HepG2 (cell line): Measurements from ENCODE around the gene RERE. TPM values are rescaled to one million over a fixed set of nuclear protein-coding genes. Genes with fewer than 3 reads are reported as not detected.

Source experiments
- ATF2 ChIP-seq: sonication (generic); formaldehyde crosslinking; IDR thresholded peaks from 2 replicates; pipeline ENCODE4 v1.4.0; 2020; ENCODE audit warnings: missing genetic modification reagents
- CCAR2 ChIP-seq: fragments of 200-400 bp; formaldehyde crosslinking; optimal IDR thresholded peaks from 2 replicates; pipeline ENCODE3; 2018; ENCODE audit warnings: low read depth, mild to moderate bottlenecking, low read length, moderate library complexity
- CEBPG ChIP-seq: IDR thresholded peaks from 2 replicates; pipeline ENCODE4 v1.6.1; 2016
- DNMT3B ChIP-seq: conservative IDR thresholded peaks from 2 replicates; pipeline ENCODE4 v1.6.1; 2016; ENCODE audit warnings: missing biosample characterization, control low read depth
- ESRRA ChIP-seq: sonication (generic); formaldehyde crosslinking; IDR thresholded peaks from 2 replicates; pipeline ENCODE4 v1.5.1; 2020; ENCODE audit warnings: mild to moderate bottlenecking, low read depth, missing genetic modification reagents
- HOMEZ ChIP-seq: IDR thresholded peaks from 2 replicates; pipeline ENCODE4 v1.6.1; 2016; ENCODE audit warnings: low read depth
- IRF9 ChIP-seq: sonication (generic); formaldehyde crosslinking; IDR thresholded peaks from 2 replicates; pipeline ENCODE4 v1.8.0; 2022; ENCODE audit warnings: missing genetic modification reagents, mild to moderate bottlenecking, borderline replicate concordance
- MXD4 ChIP-seq: IDR thresholded peaks from 2 replicates; pipeline ENCODE4 v1.6.1; 2016; ENCODE audit warnings: mild to moderate bottlenecking, missing biosample characterization, missing genetic modification reagents
- MYNN ChIP-seq: sonication (generic); formaldehyde crosslinking; IDR thresholded peaks from 2 replicates; pipeline ENCODE4 v1.4.0; 2020; ENCODE audit warnings: mild to moderate bottlenecking, low read depth, missing genetic modification reagents
- NFATC3 ChIP-seq: sonication (generic); formaldehyde crosslinking; IDR thresholded peaks from 2 replicates; pipeline ENCODE4 v1.5.1; 2020; ENCODE audit warnings: mild to moderate bottlenecking, missing genetic modification reagents
- POLR2G ChIP-seq: fragments of 200-400 bp; formaldehyde crosslinking; IDR thresholded peaks from 2 replicates; pipeline ENCODE4 v1.6.1; 2018; ENCODE audit warnings: mild to moderate bottlenecking, low read depth, low read length, moderate library complexity
- SRSF1 ChIP-seq: fragments of 200-400 bp; formaldehyde crosslinking; optimal IDR thresholded peaks from 2 replicates; pipeline ENCODE3; 2017; ENCODE audit warnings: mild to moderate bottlenecking, low read depth, low read length, moderate library complexity
- ZBTB21 ChIP-seq: sonication (generic); formaldehyde crosslinking; IDR thresholded peaks from 2 replicates; pipeline ENCODE4 v1.4.0; 2020; ENCODE audit warnings: missing genetic modification reagents
- ZC3H4 ChIP-seq: sonication (generic); formaldehyde crosslinking; IDR thresholded peaks from 2 replicates; pipeline ENCODE4 v1.4.0; 2020; ENCODE audit warnings: missing genetic modification reagents, borderline replicate concordance
- ZFP82 ChIP-seq: sonication (generic); formaldehyde crosslinking; IDR thresholded peaks from 2 replicates; pipeline ENCODE4 v1.5.1; 2020; ENCODE audit warnings: mild to moderate bottlenecking, missing genetic modification reagents, borderline replicate concordance
- ZNF142 ChIP-seq: sonication (generic); formaldehyde crosslinking; IDR thresholded peaks from 2 replicates; pipeline ENCODE4 v1.4.0; 2020; ENCODE audit warnings: missing genetic modification reagents
- ZNF274 ChIP-seq: sonication (generic); formaldehyde crosslinking; IDR thresholded peaks from 2 replicates; pipeline ENCODE4 v1.5.1; 2020; ENCODE audit warnings: mild to moderate bottlenecking, missing genetic modification reagents
- ZNF569 ChIP-seq: sonication (generic); formaldehyde crosslinking; IDR thresholded peaks from 2 replicates; pipeline ENCODE4 v1.5.0; 2020; ENCODE audit warnings: mild to moderate bottlenecking, missing genetic modification reagents, moderate library complexity, borderline replicate concordance
- ZSCAN29 ChIP-seq: sonication (generic); formaldehyde crosslinking; conservative IDR thresholded peaks from 2 replicates; pipeline ENCODE4 v1.4.0; 2020; ENCODE audit warnings: mild to moderate bottlenecking, missing genetic modification reagents
- polyA plus RNA-seq, 8 experiments: library from polyadenylated mRNA; depleted of rRNA in 3 of 8; stranded (reverse) in 7 of 8; unstranded in 1 of 8; fragments of >200 nt; fragmentation: Illumina TruSeq in 4 of 8; extraction: Trizol in 4 of 8; gene quantifications; 2 replicates each; pipeline versions ENCODE4 v1.2.1 to v1.2.3, GENCODE V29; 2011 to 2016; ENCODE audit warnings: low read depth in 4 of 8, missing spikeins in 1 of 8, mixed read lengths in 1 of 8; ENCODE audit not compliant: insufficient read depth in 1 of 8
- total RNA-seq, 5 experiments: library from RNA; depleted of rRNA; stranded (reverse); fragments of >200 nt; fragmentation: Illumina TruSeq; extraction: Trizol; gene quantifications; 2 replicates each; pipeline ENCODE4 v1.2.3, GENCODE V29; 2016; ENCODE audit warnings: low read depth in 1 of 5

Gene RERE
- total and polyA plus RNA-seq, 2 of the 13 experiments (the other 11 are each of a cell fraction or from before 2014, with no cell fraction given), result 18.3 to 21.9 TPM

- TF ChIP-seq ZC3H4 (no peak), DNMT3B (CRISPR knock-in tag) (peak; percentile 96), MXD4 (CRISPR knock-in tag) (peak; percentile 95), ZNF274 (CRISPR knock-in tag) (no peak), ATF2 (CRISPR knock-in tag) (peak; percentile 98), ESRRA (peak; percentile 79), ZSCAN29 (CRISPR knock-in tag) (peak; percentile 77; the same call in 1 of the 2 replicates), SRSF1 (no peak), MYNN (no peak), ZFP82 (CRISPR knock-in tag) (no peak), HOMEZ (peak; percentile 97), ZNF569 (CRISPR knock-in tag) (no peak), ZBTB21 (CRISPR knock-in tag) (peak; percentile 72), POLR2G (no peak), ZNF142 (peak; percentile 55; the same call in 1 of the 2 replicates), NFATC3 (CRISPR knock-in tag) (no peak), IRF9 (CRISPR knock-in tag) (no peak), CCAR2 (no peak), CEBPG (CRISPR knock-in tag) (peak; percentile 98)
These were observed 75.2 kb downstream of the RERE start (continued) for GRCh38 chr1:8742022-8742924.
